HG02973 (cell line): ENCODE data around the gene OPCML.

Source experiments
- ATAC-seq: cut with Tn5 transposase; IDR thresholded peaks from one replicate; pipeline ENCODE4 v1.9.1; 2021; ENCODE audit warnings: moderate library complexity; ENCODE audit not compliant: unreplicated experiment

OPCML gene

DNA sequence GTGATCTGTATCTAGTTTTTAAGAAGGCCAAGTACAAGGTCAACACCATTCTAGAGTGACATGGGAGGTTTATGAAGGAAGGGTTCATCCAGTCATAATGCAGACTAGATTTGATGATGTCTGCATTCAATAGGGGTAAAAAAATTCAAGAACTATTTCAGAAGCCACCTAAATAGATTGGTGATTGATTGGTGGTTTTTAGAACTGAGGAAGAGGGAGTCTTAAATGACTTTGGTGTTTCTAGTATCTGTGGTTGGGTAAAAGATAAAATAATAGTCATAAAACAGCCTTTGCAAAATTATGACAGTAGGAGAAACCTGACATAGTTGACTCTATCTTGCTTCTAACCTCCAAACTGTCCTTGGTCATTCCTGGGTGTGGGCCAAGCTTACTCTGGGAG lies 114.1 kb downstream of the OPCML start:
- ATAC-seq, result no peak

DNA sequence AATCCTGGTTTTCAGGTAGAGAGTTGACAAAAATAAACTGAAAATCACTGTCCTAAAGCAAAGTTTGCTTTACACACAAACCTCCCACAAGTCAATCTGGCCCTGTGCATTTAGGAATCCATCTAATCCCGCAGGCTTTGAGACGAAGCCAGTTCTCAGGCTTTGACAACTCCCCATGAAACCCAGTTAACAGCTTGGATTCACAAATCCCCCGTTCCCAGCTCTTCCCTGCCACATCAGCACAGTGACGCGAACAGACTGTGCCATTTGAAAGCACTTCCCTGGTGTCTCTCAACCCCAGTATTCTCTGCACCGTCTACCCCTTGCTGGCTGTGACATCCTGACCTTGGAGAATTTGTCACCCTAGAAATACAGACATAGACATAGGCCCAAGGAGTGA lies 117.8 kb downstream of the OPCML start:
- no peak for ATAC-seq

DNA sequence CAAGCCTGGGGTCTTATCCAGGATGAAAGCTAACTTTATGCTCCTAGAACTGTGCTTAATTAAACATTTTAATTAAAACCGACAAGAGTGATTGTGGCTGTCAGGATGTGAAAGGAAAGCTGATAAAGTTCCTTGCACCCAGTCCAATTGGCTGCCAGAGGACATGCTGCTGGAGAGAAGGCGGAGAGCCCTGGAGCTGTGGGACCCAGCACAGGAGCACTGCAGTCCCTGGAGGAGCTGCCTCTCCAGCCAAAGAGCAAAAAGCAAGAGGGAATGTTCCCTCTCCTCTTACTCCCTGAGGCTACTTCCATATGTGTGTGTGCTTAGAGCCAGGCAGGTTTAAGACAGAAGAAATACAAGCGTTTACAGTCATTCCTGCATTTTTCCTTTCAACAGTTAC lies 118.6 kb downstream of the OPCML start:
- ATAC-seq, result no peak

DNA sequence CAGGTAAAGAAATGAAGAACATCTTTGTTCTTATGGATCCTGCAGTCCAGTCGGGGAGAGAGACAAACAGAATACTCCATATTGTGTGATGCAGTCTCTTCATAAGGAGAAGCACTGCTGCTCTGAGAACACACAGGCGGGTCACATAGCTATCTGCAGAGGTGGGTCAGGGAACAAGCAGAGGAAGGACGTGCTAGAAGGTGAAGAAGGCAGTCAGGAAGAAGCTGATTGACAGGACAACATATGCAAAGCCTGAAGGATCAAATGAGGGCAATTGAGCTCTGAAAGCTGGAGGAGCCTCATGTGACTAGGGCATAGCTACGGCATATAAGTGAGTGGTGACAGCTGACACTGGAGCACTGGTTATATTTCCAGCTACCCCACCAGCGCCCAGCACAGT lies 122.5 kb downstream of the OPCML start:
- ATAC-seq, result no peak

DNA sequence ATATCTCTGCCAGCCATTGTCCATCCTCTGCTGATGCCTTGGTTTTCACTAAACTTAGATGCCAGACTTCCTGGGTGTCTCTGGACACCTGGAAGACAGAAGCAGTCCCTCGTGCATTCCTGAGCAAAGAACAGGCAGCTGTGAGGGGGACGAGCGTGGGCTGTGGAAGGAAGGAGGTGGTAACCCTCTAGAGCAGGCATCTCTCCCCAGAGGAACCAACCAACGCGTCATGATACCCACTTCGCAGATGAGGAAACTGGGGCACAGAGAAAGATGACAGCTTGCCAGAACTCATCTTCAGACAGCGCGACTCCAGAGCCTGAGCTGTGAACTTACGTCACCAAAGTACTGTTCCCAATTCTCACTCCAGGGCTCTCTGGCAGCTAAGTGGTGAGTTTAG lies 123.4 kb downstream of the OPCML start:
- ATAC-seq, result no peak

DNA sequence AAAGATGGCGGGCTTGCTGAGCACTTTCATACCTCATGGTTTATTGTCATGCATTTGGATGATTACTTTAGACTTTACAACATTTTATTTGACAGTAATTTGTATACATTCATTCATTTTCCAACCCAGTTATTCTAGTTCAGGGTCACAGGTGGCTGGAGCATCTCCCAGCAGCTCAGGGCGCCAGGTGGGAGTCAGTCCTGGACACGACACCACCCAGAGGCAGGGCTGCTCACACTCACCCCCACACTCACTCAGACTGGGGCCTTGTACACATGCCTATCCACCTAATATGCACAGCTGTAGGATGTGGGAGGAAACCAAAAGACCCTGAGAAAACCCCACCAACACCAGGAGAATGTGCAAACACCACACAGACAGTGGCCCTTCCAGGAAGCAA lies 123.9 kb downstream of the OPCML start:
- no peak for ATAC-seq

DNA sequence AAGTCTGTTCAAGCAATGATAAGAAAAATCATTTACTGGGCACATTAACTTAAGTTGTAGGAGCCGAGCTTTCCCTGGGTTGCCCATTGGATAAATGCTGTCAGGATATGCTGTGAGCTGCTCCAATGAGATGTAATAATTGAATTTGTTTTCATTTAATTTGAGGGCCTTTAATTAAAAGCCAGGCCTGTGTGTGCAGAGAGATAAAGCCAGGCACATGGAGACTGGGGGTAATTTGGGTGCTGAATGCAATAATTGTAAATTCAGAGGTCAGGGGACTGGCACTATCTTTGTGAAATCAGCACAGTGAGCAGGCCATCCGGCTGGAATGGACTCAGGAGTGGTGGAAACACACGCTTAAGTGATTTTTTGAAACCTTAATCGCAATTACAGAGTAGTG lies 125.8 kb downstream of the OPCML start:
- no peak for ATAC-seq

DNA sequence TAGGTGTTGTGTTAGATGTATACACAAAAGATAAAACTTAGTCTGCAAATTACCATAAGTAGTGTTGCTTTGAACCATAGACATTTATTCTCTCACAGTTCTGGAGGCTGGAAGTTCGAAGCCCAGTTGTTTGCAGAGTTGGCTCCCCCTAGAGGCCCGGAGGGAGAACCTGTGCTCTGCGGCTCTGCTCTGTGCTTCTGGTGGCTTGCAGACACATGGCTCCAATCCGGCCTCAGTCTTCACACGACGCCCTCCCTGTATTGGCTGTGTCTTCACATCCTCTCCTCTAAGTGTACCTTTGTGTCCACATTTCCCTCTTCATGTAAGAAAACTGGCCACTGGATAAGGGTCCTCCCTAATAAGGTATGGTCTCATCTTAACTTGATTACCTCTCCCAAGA lies 128.4 kb downstream of the OPCML start:
- ATAC-seq, result peak; percentile 66

DNA sequence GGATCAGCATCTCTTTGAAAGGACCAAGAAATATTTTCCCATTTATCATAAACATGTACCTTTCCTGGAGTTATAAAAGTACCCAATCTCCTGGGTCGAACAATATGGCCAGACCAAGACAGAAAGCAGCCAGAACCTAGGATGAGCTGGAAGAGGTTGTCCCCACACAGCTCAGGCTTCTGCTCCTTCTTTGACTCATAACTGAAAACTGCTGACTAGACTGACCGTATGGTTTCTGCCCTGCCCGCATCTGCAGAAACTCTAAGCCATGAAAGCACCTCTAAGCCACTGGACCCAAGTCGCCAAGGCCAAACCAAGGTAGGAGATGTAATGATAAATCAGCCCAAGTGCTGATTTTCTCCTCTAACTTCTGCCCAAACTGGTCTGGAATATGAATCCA lies 129.8 kb downstream of the OPCML start:
- ATAC-seq, result no peak

DNA sequence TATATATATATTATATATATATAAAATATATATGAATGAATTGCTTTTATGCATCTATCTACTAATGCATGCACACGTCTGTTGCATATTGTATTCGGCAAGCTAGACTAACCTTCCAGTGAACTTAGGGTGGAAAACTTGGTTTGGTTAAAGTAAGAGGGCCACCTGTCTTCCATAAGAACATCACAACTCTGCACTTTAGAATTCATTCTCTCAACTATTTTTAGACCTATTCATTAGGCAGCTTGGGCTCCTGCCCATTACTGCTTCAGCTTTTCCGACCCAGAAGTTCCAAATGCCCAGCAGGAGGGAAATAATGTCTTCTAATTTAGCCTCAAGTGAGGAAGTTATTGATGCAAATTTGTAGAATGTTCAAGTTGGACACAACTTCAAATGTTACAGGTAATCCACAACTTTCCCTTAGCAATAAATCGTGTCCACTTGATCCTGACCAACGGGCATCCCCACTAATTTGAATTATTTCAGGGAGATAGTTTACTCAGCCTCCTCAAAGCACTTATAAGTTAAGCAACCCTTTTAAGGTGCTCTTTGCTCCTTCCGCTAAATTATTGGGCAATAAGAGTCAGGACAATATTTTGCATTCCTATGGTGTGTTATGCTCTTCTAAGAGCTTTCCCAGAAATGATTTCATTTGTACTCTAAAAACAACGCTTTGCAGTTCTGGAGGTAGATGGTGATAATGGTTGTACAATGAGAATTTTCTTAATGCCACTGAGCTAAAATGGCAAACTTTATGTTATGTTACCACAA lies 132.3 kb downstream of the OPCML start:
- ATAC-seq, result no peak

DNA sequence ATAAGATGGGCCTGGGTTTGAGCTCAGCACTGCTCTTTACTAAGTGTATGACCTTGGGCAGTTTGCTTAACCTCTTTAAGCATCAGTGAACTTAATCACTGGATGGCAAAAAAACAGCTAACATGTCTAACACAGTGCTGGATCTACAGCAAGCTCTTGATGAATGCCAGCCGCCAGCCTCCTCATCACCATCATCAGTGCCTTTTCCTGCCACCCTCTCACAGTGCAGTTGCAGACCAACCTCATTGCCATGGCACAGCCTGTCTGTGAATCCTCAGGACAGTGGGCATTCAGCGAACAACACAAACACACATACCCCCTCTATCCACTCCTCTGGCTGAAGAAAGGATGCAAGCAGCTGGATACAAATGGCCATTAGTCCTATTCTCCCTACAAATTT lies 133.0 kb downstream of the OPCML start:
- no peak for ATAC-seq

DNA sequence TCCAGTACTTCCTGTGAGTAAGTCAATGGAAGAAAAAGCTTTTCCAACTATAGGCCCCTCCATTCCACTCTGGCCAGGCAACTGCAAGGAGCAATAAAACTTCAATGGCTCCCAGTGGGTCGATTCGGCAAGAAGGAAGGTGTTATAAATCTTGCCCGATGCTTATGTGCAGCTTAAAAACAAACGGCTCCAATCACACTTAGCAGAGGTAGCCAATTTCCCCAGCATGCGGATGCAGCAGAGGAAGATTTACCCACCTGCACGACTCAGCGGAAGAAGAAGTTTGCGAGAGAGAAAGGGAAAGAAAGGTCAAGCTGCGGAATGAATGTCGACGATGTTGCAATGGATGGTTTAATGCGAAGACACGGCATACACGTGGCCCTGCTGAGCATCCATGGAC lies 141.5 kb downstream of the OPCML start:
- ATAC-seq, result no peak

DNA sequence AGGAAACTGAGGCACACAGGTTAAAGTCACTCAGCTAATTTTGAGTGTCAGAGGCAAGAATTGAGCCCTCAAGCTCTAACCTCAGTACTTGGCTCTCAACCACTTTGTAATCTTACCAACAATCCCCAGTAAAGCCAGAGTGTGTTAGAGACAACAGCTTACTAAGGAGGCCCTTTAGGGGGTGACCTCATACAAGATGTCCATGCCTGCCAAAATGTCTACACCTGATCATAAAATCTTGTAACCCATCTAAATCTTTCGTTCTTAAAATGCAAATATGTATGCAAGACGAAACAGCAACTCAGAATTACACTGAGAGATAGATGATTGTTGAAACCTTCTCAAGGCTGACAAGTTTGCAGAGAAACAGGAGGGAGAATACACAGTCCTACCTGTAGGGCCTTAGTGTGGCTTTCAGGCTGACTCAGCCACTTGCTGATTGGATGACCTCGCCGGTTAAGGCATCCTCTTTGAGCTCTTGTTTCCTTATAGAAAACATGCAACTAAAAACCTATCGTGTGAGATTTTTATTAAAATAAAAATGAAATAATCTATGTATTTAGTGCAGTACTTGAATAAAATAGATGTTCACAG lies 143.2 kb downstream of the OPCML start:
- no peak for ATAC-seq

DNA sequence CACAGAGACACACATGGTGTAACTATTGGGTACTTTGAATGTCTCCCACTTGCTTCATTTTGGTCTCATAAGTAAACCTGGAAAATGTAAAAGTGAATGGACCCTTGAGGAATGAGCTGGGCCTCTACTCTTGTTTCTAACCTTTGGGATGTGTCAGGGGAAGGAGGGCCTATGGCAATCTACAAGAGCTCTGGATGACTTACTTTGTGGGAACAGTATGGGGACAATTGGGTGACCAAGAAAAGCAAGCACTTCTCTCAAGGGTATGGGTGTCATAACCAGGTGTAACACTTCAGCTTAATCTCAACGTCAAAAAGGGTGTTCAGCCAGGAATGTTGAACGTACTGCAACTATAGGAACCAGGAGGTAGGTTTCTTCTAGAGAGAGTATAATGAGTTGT lies 144.0 kb downstream of the OPCML start:
- no peak for ATAC-seq

DNA sequence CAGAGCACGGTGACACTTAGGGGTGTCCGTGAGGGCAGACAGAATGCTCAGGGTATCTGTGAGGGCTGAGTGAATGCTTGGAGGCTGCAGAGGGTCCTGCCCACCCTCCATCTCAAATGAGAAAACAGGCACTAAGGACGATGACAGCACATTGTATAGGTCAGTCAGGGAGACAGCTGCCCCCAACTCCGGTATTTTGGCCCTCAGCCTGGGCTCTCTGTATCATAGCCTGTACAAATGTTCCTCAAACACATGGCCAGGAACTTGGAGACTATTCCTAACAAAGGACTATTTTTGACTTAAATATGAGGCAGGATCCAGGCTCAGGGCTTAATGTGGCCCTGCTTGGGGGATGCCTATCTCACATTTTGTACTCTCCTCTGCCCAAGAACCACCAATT lies 145.4 kb downstream of the OPCML start:
- ATAC-seq, result no peak

DNA sequence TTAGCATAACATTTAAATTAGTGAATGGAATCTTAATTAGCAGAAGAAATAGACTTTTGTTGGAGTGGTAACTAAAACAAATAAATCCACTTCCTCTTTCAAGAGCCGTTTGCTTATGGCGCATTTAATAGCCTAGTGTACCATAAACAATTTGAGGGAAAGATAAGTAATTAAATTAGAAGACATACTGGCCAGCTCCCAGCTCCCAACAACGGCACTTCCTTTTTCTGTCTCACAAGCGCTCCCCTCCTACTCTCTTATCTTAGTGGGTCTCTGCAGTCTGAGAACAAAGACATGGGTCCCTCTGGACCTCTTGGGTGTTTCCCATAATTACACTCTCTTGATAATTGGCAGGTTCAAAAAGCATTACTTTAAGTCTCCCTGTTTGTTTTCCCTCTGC lies 146.0 kb downstream of the OPCML start:
- ATAC-seq, result no peak

DNA sequence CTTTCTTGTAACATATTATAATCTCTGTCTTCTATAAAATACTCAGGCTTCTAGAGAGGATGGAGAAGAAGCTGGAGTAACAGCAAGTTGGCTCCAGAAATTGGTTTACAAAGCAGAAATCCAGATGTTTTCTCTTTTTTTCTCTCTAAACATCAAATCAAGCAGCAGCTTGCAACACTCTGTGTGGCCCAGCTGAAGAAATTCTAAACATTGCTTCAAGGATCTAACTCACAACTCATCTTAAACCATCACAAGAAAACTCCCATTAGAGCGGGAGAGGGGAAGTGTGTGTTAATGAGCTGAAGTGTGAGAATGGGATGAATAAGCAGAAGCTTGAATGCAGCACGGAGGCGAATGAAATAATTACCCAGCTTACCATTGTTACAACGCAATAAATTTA lies 146.5 kb downstream of the OPCML start:
- no peak for ATAC-seq

DNA sequence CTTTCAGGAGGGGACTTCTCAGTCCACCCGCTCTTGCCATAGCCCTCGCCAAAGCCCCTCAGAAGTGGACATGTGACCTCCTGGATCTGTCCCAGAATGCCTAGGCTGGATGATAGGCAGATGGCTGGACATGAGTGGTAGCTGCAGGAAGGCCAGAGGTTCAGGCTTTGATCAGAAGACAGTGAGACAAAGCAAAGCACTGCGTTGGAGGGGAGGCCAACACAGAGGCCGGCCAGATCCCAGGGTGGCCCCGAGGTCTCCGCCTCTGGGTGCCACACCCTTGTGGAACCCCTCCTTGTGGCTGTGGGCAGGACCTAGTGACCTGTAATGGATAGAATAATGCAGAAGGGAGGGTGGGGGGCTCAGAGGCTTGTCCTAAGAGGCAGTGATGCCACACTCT lies 147.6 kb downstream of the OPCML start:
- no peak for ATAC-seq

DNA sequence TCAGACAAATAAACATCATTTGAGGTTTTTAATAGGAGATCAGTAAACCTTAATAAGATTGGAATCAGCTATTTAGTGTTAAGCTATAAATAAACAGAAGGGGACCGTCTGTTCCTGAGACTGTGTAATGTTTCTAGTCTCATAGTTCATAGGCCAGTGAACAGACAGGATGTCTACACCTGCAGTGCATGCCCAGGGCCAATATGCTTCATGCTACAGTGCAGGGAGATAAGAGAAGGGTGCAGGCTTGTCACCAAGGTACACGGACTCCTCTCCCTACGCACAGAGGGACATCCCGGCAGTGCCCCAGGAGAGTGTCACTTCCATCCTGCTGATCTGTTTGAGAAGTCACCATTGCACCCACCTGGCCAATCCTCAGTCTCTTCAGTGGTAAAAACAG lies 148.6 kb downstream of the OPCML start:
- ATAC-seq, result no peak

DNA sequence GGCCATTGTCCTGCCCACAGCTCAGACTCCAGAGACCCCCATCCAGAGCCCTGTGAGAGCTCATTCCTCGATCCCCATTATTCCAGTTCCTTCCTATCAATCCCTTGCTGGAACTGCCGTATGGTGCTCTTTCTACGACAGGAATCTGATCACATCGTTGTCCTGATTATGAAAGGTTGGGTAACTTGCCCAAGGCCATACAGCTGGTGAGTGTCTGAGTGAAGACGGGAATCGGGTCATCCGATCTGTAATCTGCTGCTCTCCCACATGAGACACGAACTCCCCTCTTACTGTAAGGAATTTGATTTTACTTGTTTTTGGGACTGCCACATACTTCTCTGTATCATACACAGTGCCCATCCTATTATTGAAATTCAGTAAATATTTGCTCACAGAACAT lies 149.1 kb downstream of the OPCML start:
- ATAC-seq, result no peak

DNA sequence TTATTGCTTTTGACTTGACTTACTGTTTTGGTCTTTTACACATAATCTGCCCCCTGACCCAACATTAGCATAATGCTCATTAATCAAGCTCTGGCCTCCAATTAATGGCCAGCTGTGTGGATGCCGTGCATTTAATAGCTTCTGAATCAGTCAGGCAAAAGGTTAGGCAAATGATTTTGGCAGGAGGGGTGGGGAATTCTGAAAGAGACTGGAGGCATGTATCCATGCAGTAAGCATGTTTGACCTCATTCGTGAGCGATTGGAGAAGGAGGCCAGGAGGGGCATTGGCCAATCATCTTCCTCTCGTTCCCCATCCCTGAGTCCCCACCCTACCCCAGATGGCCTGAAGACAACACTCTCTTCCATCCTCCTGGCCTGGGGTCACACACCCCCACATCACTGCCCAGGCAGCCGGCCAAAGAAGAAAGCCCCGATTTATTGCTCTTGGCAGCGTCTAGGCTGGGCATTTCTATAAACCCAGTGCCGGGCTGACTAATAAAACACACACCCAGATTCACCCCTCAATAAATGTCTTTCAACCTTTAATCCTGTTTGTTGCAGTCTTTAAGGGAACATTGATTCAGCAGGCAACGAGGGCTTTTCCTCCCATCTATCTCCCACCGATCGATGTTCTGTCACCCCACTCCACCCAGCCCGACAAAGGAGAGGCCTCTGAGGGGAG lies 150.0 kb downstream of the OPCML start:
- no peak for ATAC-seq

DNA sequence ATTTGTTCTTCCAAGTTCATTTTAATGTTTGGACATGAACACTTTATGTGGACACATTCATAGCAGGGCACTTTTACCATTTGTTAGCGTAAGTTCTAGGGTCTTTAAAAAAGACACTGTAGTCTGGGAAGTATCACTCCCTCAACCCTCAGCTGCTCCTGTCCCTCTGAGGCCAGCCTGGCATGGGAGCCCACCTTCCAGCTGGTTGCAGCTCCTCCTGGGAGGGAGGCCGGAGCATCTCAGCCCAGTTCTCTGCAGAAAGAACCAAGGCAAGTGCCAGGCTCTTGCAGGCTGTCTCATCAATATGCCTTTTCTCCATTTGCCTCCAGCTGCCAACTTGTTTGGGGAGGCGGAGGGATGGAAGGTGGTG lies 150.6 kb downstream of the OPCML start:
- ATAC-seq, result no peak

DNA sequence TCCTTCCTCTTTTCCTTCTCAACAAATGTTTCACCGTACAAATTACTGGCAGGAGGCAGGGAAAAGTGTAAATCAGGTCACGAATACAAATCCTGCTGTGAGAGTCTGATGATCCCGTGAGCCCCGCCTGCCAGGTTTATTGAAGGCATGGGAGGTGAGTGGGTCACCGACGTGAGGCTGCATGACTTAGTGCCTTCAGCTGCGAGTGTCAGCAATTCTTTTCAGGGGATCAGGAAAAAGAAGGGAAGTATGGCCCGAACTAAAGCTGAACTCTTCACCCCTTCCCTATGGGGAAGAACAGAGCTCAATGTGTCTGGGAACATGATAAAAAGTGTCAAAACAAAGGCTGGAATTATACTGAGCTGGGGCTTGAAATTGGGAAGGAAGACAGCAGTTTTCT lies 166.2 kb downstream of the OPCML start:
- ATAC-seq, result no peak
